SJSA1 (cell line): ENCODE measurements around the gene FCN1. TPM values are rescaled to one million over a fixed set of nuclear protein-coding genes. Genes with fewer than 3 reads are reported as not detected.
"Not testable (repeated sequence)": the region's sequence is repeated elsewhere in the genome, so short reads cannot be mapped to it uniquely, and the experiment has no call there.

Source experiments
- DNase-seq, 2 experiments: peaks; one replicate each; pipeline ENCODE4 v3.0.0-alpha.2; 2015 to 2020; ENCODE audit warnings: low spot score in 2 of 2, low read depth in 1 of 2
- H3K27ac ChIP-seq: fragments of 250-450 bp; sonication (Bioruptor Pico); 2 replicates; pipeline ENCODE4 v1.5.1; 2020; ENCODE audit warnings: mild to moderate bottlenecking, moderate library complexity
- H3K27me3 ChIP-seq: fragments of 250-450 bp; sonication (Bioruptor Pico); replicated peaks from 2 replicates; pipeline ENCODE4 v1.5.1; 2020; ENCODE audit warnings: mild to moderate bottlenecking, moderate library complexity
- H3K36me3 ChIP-seq: fragments of 250-450 bp; sonication (Bioruptor Pico); 2 replicates; pipeline ENCODE4 v1.5.1; 2020; ENCODE audit warnings: mild to moderate bottlenecking
- H3K4me1 ChIP-seq: fragments of 250-450 bp; sonication (Bioruptor Pico); replicated peaks from 2 replicates; pipeline ENCODE4 v1.6.1; 2021; ENCODE audit warnings: mild to moderate bottlenecking
- H3K4me3 ChIP-seq: fragments of 250-450 bp; sonication (Bioruptor Pico); 2 replicates; pipeline ENCODE4 v1.5.1; 2020; ENCODE audit warnings: mild to moderate bottlenecking
- H3K9me3 ChIP-seq: fragments of 250-450 bp; sonication (Bioruptor Pico); replicated peaks from 2 replicates; pipeline ENCODE4 v1.5.1; 2020; ENCODE audit warnings: mild to moderate bottlenecking
- total RNA-seq: library from RNA; depleted of rRNA; stranded (reverse); fragments of >200 nt; shearing (Covaris generic); gene quantifications from 2 replicates; pipeline ENCODE4 v1.2.3, GENCODE V29; 2014

The FCN1 gene
- total RNA-seq, 1 experiment from 2014 or later = not detected

DNA sequence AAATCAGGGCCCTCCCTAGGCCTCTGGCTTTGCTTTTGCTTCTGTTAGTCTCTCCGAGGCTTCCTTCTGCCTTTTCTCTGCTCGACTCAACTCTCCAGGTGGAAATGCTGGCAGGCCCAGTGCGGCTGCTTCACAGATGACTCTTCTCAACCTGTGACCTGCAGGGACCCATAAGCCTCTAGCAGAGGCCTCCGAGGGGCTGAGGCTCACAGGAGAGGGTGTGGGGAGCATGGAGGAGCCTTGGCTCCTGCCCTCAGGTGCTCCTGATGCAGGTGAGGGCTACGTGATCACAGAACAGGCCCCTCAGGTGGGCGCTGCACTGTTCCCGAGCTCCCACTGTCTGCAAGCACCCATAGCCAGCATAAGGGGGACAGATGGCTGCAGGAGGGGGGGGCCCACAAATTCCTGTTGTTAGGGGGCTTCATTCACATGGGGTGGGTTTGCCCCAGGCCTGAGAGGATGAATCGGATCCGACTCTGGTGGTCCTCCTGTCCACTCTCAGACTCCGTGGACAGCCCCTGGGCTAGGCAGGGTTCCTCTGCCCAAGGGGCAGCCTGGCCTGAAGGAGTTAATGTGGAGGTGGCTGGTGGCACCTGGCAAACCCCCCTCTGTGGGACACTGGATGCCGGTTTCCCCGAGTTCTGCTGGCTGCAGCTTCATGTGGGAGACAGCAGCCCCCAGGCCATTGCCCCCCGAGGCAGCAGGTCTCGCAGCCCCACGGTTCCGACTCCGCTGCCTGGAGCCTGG, 48.0 kb downstream of the FCN1 start:
- no peaks in the 10 kb centered on the region for H3K36me3 ChIP-seq
- H3K9me3 ChIP-seq = no peaks in the 10 kb centered on the region
- peak in 1 of 2 experiments; percentile 40 for DNase-seq
- H3K27ac ChIP-seq = no peak overlapping the region
- peaks cover 10% of the 10 kb centered on the region; the same call in 1 of the 2 replicates for H3K27me3 ChIP-seq
- H3K4me1 ChIP-seq = no peaks in the 10 kb centered on the region
- no peak overlapping the region for H3K4me3 ChIP-seq

DNA sequence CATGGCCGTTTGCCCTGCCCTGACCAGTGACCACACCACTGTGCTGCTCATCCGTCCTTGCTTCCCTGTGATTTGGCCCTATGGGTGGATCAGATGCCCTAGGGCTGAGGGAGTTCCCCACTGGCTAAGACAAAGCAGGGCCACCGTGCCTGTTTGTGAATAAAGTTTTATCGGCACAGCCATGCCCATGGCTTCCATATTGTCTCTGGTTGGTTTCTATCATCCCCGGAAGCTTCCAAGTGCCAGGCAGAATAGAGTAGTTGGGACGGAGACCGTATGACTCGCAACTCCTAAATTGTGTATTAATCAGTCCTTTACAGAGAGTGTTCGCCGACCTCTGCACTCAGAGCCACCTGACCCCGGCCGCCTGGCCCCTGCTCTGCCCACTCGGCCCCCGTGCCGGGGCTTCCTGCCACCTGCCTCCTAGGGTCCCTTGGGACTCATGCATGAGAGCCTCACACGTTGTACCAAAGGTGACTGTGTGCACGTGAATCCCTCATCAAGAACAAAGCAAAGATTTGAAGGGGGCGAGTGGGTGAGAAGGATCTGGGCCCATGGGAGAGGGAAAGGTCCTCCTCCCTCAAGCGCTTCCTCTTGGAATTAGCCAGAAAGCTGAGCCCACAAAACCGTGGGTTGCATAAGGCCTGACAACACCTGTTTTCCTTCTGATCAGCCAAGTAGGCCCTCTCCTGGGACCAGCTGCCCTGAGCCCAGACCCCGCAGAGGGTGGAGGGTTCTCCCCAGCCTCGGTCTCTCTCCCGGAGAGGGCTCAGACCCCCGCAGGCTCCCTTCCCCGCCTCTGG, 48.8 kb downstream of the FCN1 start:
- Histone ChIP-seq H3K4me3 (no peak overlapping the region), H3K9me3 (no peaks in the 10 kb centered on the region), H3K27ac (no peak overlapping the region), H3K27me3 (peaks cover 10% of the 10 kb centered on the region; the same call in 1 of the 2 replicates), H3K4me1 (no peaks in the 10 kb centered on the region), H3K36me3 (no peaks in the 10 kb centered on the region)
- DNase-seq = no peak

DNA sequence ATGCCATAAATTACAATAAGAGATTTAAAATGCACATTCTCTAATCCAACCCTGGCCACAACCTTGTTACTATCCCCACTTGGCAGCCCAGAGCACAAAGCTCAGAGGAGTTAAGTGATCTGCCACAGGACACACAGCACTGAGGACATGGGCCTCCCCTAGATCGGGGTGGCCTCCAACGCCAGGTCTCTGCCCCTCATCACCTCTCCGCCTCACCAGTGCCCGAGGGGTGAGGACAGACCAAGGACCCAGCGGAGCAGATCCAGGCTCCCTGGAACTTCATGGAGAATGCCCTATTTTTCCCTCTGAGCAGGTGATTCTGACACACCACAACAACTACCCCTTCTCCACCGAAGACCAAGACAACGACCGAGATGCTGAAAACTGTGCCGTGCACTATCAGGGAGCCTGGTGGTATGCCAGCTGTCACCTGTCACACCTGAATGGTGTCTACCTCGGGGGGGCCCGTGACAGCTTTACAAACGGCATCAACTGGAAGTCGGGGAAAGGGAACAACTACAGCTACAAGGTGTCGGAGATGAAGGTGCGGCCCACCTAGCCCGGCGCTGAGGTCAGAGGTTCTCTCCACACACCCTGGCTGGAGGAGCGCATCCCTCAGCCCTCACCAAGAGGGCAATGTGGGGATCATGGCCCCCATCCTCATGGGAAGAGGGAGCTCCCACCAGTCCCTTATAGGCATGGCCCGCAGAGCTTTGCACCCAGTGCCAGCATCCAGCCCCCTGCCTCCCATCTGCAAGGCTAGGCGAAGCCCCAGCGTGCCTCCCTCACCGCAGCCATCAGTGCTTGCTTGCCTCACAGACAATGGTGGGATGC, 49.6 kb downstream of the FCN1 start:
- Histone ChIP-seq H3K36me3 (no peaks in the 10 kb centered on the region), H3K4me1 (no peaks in the 10 kb centered on the region), H3K4me3 (no peak overlapping the region), H3K27me3 (peaks cover 10% of the 10 kb centered on the region; the same call in 1 of the 2 replicates), H3K9me3 (no peaks in the 10 kb centered on the region), H3K27ac (no peak overlapping the region)
- DNase-seq = no peak

DNA sequence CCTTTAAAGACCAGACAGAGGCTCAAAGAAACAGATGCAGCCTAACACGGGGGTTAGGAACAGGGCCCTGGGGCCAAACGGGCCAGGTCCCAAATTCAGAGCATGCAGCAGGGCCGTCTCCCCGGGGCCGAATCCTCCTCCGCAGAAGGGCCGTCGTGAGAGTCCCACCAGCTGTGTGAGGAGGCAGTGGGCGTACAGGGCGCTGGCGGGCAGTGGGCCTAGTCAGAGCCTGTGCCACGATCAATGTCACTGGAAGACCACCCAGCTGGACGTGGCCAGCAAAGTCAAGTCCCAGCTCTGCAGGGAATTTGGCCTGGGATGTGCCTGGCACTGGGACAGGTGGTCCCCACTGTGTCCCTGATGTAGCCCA, 52.9 kb downstream of the FCN1 start:
- Histone ChIP-seq H3K9me3 (no peaks in the 10 kb centered on the region), H3K27me3 (no peaks in the 10 kb centered on the region), H3K27ac (no peak overlapping the region), H3K36me3 (no peaks in the 10 kb centered on the region), H3K4me3 (no peak overlapping the region), H3K4me1 (no peaks in the 10 kb centered on the region)
- DNase-seq = no peak

DNA sequence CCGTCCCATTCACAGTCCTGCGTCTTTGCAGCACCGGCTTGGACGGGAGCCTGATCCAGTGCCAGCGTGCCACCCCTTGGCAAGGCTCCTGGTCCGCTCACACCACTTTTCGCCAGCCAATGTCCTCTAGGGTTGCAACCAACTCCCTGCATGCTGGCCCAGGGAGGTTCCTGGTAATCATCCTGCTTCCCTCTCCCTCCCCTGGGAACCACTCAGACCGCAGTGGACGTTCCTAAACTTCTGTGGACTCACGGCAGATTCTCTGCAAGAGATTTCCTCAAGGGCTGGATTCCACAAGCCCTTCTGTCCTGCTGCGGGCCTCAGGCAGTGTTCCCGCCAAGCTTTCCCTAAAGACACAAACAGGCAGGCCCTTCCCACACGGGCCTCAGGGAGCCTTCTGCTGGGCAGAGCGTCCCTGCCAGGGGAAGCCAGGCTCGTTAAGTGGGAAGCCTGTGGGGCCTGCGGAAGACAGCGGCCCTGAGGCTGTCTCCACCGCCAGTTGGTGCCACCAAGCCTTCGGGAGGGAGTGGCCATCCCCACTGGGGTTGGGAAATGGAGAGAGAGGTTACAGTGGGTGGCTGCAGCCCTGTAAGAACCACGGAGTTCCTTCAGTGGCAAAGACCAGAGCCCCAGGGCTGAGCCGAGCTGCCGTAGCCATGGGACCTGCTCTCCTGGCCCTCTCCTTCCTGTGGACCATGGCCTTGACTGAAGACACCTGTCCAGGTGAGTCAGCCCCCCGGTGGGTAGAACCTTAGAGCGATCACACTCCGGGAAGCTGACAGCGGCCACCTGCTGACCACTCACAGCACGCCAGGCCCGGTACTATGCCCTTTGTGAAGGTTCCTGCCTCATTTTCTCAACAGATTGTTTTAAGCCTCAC, 53.5 kb downstream of the FCN1 start:
- DNase-seq = peak in 1 of 2 experiments; percentile 25

GRCh38 chr9:134863306-134863902, 54.3 kb downstream of the FCN1 start:
- Histone ChIP-seq H3K27me3 (no peaks in the 10 kb centered on the region), H3K27ac (no peak overlapping the region), H3K4me3 (no peak overlapping the region), H3K36me3 (no peaks in the 10 kb centered on the region), H3K9me3 (no peaks in the 10 kb centered on the region), H3K4me1 (peaks cover 4% of the 10 kb centered on the region; the same call in 1 of the 2 replicates)
- DNase-seq = peak in 1 of 2 experiments; percentile 31

More for the DNA sequence above, 53.5 kb downstream of the FCN1 start:
- Histone ChIP-seq H3K27ac (no peak overlapping the region), H3K27me3 (no peaks in the 10 kb centered on the region), H3K9me3 (no peaks in the 10 kb centered on the region), H3K36me3 (no peaks in the 10 kb centered on the region), H3K4me1 (no peaks in the 10 kb centered on the region), H3K4me3 (no peak overlapping the region)

DNA sequence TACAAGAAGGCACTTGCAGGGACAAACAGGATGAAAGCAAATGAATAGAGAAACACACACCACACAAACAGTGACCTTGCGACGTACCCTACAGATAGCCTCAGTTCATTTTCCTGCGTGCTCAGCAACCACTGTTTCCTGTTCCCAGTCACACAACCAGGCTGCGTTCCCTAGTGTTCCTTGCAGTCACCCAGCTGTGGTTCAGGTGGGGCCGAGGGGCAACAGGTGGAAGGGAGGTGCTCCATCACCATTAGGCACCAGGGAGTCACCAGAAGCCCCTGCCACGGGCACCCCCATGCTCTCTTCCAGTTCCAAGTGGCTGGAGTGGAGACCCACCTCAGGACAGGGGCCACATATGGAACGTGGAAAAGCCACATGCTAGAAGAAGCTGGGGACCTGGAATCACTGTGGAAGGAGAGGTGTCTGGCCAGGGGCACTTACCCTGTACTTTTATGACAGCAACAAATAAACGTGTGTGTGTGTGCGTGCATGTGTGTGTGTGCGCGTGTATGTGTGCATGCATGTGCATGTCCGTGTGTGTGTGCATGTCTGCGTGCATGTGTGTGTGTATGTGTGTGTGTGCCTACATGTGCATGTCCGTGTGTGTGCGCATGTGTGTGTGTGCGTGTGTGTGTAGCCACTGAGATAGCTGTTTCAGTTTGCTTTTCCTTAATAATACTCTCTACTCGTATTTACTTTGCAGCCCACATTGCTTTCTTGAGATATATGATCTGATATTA, 55.9 kb downstream of the FCN1 start:
- Histone ChIP-seq H3K4me3 (no peak overlapping the region), H3K27me3 (no peaks in the 10 kb centered on the region), H3K36me3 (no peaks in the 10 kb centered on the region), H3K9me3 (no peaks in the 10 kb centered on the region), H3K27ac (no peak overlapping the region), H3K4me1 (peaks cover 8% of the 10 kb centered on the region; the same call in 1 of the 2 replicates)
- peak in 1 of 2 experiments; percentile 39 for DNase-seq

- H3K27me3 ChIP-seq = no peaks in the 10 kb centered on the region
These were observed 57.2 kb downstream of the FCN1 start for GRCh38 chr9:134860510-134860909.

DNA sequence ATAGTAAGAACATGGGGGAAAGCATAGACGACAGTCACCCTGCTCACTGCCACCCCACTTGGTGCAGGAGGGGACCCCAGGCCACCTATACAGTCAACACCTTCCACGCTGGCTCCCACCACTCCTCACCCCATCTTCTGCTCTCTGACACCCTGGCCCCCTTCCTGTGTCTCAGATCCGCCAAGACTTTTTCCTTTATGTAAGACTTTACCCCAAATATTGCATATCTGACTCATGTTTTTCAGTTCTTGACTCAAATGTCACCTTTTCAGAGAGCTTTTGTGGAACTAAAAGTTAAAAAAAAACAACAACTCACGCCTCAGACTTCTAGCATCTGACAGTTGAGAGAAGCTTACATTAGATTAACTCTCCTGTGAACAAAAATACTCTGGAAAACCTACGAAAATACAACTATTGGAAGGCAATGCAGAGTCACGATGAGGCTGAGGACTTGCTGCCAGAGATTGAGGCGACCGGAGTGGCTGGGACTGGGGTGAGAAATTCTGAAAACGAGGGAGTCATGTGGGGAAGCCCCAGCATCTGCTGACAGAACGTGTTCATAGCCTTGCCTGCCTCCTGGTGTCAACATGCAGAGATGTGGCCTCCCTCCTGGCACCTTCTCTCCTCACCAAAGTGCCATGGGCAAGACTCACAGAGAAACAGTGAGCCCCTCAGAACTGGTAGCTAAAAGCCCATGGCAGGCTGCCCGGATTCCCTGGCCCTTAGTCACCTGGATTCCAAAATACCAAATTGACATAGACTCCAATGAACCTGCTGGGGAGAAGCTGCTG, 59.5 kb downstream of the FCN1 start:
- H3K27ac ChIP-seq = no peak overlapping the region
- peak; percentile 28 to 48 for DNase-seq
- H3K36me3 ChIP-seq = no peaks in the 10 kb centered on the region
- H3K4me3 ChIP-seq = no peak overlapping the region
- peaks cover 8% of the 10 kb centered on the region; the same call in 1 of the 2 replicates for H3K4me1 ChIP-seq
- no peaks in the 10 kb centered on the region for H3K27me3 ChIP-seq
- H3K9me3 ChIP-seq = no peaks in the 10 kb centered on the region

More at GRCh38 chr9:134860510-134860909, 57.2 kb downstream of the FCN1 start:
- Histone ChIP-seq H3K4me3 (no peak overlapping the region), H3K4me1 (peaks cover 8% of the 10 kb centered on the region; the same call in 1 of the 2 replicates), H3K9me3 (no peaks in the 10 kb centered on the region), H3K27ac (no peak overlapping the region), H3K36me3 (no peaks in the 10 kb centered on the region)
- peak in 1 of 2 experiments; percentile 8 for DNase-seq

DNA sequence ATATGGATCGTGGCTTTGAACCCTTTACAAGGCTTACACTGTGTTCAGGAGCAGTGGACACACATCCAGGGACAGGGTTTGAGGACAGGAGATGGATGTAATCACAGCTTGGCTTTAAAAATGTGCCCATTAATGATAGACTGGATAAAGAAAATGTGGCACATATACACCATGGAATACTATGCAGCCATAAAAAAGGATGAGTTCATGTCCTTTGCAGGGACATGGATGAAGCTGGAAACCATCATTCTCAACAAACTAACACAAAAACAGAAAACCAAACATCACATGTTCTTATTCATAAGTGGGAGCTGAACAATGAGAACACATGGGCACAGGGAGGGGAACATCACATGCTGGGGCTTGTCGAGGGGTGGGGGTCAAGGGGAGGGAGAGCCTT, 60.3 kb downstream of the FCN1 start:
- DNase-seq, H3K27me3 ChIP-seq, H3K9me3 ChIP-seq, H3K4me3 ChIP-seq, H3K4me1 ChIP-seq, H3K27ac ChIP-seq, H3K36me3 ChIP-seq: not testable (repeated sequence)

- no peak overlapping the region for H3K27ac ChIP-seq
- H3K4me3 ChIP-seq = no peak overlapping the region
- H3K27me3 ChIP-seq = no peaks in the 10 kb centered on the region
- peaks cover 8% of the 10 kb centered on the region; the same call in 1 of the 2 replicates for H3K4me1 ChIP-seq
- peaks cover 3% of the 10 kb centered on the region; the same call in 1 of the 2 replicates for H3K9me3 ChIP-seq
- DNase-seq = no peak
- H3K36me3 ChIP-seq = no peaks in the 10 kb centered on the region
These were observed 61.8 kb downstream of the FCN1 start for GRCh38 chr9:134855900-134856377.
